Stimulated activated CD8-positive, alpha-beta memory T cell treated with anti-CD3 and anti-CD28 coated beads, Interleukin-4, amount 100 ng/mL, for 1 hour (primary cell): ENCODE data around the gene GOPC.
"Not testable (repeated sequence)": the region's sequence is repeated elsewhere in the genome, so short reads cannot be mapped to it uniquely, and the experiment has no call there.

Experiments
- DNase-seq, 2 donors: peaks; one replicate each; pipeline ENCODE4 v3.0.0-alpha.2; 2020; ENCODE audit warnings: low read depth in 2 of 2, low spot score in 1 of 2

Gene GOPC

DNA sequence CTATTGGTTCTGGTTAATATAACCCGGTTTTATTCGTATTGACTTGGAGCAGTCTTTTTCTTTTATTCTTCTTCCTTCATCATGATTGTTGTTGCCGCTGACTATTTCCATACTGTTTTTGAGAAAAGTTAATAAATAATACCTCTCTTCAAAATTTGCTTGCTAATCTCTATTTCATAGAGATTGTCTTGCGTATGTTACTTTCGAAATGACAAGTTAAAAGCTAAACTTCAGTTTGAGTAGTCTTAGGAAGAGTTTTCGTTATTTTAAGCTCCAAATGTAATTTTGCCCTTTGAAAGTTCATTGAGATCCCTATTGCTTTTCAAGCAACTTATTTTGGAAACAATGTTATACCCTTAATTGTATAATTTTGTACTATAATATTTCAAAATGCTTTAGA is 83.4 kb downstream of the GOPC start:
- no peak for DNase-seq

DNA sequence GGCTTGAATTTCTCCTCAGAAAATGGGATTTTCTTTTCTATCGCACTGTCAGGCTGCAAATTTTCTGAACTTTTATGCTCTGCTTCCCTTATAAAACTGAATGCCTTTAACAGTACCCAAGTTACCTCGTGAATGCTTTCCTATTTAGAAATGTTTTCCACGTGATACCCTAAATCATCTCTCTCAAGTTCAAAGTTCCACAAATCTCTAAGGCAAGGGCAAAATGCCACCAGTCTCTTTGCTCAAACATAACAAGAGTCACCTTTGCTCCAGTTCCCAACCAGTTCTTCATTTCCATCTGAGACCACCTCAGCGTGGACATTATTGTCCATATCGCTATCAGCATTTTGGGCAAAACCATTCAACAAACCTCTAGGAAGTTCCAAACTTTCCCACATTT is 84.3 kb downstream of the GOPC start:
- not testable (repeated sequence) for DNase-seq

- DNase-seq = no peak
These were observed 87.0 kb downstream of the GOPC start for GRCh38 chr6:117515326-117515725.

GRCh38 chr6:117514655-117515054 is 87.7 kb downstream of the GOPC start:
- no peak for DNase-seq

DNA sequence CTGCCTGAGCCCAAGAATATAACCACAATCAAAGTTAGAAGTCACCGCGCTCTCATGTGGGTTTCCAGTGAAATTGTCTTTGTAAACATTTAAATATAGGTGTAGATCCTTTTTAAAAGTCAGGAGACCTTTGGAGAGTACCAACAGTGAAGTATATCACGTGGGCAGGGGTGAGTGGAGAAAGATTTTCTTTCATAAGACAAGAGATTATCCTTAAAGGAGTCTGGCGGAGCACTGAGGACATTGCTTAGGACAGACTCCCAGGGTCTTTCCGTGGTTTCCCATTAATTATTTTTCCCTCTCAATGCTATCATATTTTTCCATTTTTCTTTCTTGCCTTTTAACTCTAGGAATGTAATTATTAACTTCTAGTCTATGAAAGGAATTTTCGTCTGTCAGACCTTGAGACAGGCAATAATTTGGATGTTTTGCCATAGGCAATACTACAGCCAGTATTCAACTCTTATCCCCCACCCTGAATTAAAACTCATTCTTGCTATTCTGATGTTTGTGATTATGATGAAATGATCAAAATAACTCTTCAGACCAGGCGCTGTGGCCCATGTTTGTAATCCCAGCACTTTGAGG is 88.4 kb downstream of the GOPC start:
- DNase-seq = no peak

GRCh38 chr6:117512987-117513573 is 89.2 kb downstream of the GOPC start:
- DNase-seq = no peak

DNA sequence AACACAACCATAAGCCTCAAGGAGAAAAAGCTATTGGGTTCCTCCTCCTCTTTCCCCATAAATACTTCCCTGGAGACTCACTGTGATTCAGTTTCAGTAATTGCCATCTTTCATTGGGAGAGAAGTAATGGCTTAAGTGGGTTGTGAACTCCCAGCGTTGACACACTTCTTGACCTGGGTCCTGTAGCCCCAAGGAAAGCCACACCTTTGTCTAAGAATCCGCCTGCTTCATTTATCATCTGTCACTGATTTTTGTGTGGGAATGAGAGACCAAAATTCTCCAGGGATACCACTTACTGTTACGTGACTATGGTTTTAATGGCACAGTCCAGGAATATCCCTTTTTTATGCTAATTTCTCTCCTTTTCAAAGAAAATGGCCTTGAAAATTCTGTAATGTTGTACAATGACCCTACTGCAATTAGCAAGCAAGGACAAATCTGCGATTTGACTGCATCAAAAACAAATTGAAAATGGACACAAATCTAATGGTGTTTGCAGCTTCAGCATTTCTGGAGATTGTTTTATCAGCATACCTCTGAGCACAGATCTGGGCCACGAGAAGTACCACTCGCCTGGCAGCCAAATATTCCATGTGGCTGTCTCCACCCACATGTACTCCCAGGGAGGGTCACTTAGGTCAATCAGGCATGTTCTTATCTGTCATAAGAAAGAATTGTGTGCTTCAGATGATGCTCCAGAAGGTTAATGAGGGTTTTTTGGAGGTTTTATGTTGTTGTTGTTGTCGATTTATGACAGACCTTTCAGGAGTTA is 90.1 kb downstream of the GOPC start:
- no peak for DNase-seq
